Epithelial cell of prostate (primary cell): ENCODE data around the gene PREX1.
"Not testable (repeated sequence)": the region's sequence is repeated elsewhere in the genome, so short reads cannot be mapped to it uniquely, and the experiment has no call there.

Source experiments
- DNase-seq: peaks from one replicate; pipeline ENCODE4 v3.0.0-alpha.2; 2011; ENCODE audit warnings: low read depth, low spot score
- H3K27ac ChIP-seq: fragments of 450-650 bp; 2 replicates; pipeline ENCODE4 v1.5.1; 2017; ENCODE audit warnings: mild to moderate bottlenecking

PREX1 gene

DNA sequence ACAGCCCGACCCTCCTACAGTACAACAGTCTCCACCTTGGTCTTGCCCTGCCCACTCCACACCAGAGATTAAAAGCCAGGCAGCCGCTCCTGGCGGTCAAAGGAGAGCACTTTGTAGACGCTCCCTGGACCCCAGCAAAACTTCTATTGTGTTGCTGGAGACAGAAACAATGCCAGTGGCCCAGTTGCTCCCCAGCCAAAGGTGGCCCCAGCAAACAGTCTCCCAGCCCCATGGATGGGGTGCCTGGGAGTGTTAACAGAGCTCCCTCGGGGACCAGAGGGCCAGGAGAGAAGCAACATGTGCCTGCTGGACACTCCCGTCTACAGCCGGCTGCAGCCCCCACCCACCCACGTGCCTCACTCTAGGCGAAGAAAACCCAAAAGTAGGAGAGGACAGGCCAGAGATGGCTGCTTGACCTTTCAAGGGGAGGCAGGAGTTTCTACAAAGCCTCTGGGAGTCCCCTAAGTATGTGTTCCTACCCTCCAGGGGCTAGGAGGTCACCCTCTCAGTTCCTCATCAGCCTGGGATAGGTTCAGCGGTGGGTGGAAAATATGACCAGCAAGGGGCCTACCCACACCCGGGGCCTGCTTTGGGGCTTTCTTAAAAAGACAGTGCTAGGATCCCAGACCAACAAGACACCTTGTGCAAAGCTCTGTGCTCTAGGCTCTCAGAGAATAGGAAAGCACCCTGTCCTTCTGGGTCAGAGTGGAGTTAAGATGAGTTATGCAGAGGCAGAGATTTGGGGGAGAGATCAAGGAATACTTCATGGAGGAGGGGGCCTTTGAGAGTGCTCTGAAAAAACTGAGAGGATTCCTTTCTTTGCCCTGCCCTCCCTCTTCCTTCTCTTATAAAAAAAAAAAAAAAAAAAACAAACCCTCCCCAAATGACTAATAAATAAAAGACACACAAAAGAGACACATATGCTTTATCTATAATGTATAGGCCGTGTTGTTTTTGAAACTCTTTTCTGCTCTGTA is 19.0 kb upstream of the PREX1 start:
- no peak for DNase-seq

DNA sequence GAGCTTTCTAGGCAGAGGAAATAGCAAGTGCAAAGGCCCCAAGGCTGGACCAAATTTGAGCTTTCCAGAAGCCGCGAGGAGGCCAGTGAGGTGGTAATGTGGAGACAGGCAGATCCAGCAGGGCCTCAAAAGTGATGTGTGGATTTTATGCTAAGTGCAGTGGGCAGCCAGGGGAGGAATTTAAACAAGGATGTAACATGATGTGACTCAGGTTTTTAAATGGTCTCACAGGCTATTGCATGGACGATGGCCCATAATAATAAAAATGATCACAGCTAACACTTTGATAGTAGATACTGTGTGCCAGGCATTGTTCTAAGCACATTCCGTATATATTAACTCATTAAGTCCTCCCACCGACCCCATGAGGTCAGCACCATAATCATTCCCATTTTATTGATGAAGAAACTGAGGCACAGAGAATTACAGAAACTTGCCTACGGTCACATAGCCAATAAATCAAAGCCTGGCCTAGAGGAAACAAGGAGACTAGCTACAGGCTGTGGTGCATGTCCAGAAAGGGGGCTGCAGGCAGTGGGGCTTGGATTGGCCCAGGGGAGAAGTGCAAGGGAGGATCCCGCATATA is 18.0 kb upstream of the PREX1 start:
- DNase-seq: no peak
- no peak overlapping the region for H3K27ac ChIP-seq

More for the DNA sequence above, 19.0 kb upstream of the PREX1 start:
- no peak overlapping the region for H3K27ac ChIP-seq

DNA sequence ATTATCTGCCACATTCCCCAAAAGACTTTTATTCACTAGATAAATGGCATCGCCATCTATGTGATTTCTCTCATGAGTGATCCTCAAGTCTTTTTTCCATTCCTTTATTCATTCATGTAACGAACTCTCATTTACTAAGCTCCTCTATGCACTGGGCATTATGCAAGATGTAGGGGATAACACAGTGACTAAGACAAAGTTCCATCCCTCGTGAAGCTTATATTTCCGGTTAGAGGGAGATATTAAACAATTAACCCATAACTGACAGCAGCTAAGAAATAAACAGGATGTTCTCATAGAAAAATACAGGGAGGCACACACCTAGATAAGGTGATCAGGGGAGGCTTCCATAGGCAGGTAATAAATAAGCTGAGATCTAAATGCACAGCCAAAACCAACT is 17.2 kb upstream of the PREX1 start:
- no peak for DNase-seq
- H3K27ac ChIP-seq: no peak overlapping the region

DNA sequence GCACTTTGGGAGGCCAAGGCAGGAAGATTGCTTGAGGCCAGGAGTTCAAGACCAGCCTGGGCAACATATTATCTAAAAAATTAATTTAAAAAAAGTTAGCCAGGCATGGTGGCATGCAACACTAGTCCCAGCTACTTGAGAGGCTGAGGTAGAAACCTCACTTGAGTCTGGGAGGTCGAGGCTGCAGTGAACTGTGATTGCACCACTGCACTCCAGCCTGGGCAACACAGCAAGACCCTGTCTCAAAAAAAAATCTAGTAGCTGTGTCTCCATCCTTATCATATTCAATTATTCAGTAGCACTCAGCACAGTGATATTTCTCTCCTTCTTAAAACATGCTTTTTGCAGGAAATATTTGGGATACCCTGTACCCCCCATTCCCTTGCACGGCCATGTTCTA is 16.1 kb upstream of the PREX1 start:
- DNase-seq, H3K27ac ChIP-seq: not testable (repeated sequence)

DNA sequence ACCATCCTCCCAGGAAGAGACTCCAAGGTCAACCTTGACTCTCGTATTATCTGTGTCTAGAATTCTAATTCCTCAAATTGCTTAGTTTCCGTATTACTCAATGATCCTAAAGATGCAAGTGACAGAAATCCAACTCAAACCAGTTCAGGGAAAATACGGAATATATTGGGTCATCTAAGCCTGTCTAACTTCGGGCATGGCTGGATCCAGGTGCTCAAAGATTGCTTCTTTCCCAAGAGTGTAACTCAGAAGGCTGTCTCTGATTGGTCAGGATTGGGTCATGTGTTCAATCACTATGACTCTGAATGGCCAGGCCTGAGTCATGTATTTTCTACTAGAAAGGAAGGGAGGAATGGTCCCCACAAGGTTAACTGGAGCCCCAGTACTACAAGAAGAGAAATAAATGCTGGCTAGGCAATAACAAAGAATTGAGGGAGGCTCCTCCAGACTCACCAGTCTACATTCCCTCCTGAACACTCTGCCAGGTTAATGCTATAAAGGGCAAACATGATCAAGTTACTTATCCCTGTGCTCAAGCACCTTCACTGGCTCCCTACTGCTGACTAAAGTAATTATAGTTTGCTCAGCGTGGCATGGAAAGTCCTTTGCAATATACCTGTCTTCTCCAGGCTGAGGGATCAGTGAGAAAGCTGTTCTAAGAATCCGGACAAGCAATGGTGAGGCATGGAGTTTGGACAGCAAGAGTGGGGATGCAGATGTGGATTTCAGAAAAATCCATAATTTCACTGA is 15.4 kb upstream of the PREX1 start:
- DNase-seq: no peak
- H3K27ac ChIP-seq: no peak overlapping the region

DNA sequence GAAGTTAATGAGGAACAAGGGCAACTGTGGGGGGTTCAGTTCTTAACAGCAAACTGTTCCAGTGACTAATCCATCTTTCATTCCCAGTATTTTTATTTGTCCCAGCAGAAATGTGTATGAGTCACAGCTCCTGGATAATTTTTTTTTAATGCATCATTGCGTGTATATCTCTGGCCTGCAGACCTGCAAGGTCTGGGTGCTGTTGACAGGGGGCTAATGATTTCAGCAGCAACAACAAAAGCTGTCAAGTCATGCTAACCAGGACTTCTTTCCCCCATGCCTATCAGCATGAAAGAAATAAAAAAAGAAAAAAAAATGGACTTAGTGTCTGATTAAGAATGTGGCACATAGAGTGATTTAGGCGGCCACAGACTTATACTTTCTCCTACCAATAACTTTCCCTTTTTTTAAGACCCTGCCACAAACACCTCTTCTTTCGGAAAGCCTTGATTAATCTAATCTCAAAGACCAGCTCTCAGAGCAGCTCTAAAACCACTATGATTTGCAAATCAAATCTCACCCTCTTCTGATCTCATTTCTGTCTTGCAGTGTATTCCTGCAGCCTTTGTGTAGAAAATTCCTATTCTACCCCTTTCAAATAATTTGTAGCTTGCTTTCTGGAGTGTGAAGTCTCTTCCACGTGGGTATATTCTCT is 14.2 kb upstream of the PREX1 start:
- H3K27ac ChIP-seq: no peak overlapping the region
- DNase-seq: no peak

DNA sequence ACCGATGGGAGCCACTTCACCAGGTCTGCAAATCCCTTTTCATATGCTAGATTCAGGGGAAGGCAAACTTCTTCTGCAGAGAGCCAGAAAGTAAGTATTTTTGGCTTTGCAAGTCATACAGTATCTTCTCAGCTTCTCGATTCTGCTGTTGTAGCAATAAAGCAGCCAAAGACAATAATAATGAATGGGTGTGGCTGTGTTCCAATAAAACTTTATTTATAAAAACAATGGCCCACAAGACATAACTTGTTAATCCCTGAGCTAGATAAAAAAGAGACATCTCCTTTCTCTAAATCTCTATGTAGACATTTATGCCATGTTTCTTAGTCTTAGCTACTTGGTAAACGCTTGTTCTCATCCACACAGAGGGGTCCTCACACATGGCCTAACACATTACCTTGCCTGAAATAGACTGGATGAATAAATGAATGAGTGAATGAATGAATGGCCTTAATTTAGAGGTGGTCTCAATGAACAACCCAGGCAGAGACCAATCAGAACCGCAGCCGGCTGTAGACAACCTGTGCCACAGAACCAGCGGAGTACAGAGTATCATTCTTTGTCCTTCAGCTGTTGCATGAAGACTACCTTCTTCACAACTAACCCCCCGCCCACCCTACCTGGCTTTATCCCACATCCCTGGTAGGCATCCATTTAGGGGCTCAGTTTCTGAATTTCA is 13.5 kb upstream of the PREX1 start:
- no peak overlapping the region for H3K27ac ChIP-seq
- DNase-seq: no peak

DNA sequence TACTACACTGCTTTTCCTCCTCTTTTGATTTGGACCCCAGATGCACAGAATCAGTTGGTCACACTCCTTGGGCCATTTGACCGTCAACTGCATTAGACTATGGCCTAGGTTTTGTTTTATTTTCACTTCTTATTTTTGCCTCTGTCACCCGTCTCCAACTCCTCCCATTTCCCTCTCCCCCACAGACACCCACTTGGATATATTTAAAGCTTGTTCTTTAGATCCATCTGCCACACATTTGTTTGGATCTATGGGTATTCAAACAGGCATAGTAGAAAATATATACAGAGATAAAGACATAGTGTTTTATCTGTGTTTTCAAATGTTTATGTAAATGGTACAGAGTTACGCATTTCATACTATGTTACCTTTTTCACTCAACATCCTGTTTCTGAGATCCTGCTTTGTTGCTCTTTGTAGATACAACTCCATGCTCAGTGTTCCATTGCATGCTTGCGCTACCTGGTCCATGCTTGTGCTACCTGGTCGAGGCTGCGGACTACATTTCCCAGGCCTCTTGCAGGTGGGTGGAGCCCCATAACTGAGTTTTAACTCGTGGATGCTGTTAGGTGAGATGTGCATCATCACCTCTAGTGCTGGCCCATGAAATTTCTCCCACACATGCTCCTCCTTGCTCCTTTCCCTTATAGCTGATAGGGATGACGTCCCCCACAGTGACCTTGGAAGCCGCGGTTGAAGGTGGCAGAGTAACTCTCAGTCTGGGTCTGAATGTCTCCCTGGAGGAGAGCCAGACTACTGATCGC is 11.5 kb upstream of the PREX1 start:
- DNase-seq: no peak
- no peak overlapping the region for H3K27ac ChIP-seq

DNA sequence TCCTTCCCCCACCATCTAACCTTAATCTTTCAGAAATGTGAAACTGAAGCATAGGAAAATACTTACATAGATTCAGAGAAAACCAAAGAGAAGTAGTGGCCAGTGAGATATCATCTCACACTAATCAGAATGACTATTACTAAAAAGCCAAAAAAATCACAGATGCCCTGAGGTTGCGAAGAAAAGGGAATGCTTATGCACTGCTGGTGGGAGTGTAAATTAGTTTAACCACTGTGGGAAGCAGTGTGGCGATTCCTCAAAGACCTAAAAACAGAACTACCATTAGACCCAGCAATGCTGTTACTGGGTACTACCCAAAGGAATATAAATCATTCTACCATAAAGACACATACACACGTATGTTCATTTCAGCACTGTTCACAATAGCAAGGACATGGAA is 9.2 kb upstream of the PREX1 start:
- H3K27ac ChIP-seq: no peak overlapping the region
- no peak for DNase-seq

DNA sequence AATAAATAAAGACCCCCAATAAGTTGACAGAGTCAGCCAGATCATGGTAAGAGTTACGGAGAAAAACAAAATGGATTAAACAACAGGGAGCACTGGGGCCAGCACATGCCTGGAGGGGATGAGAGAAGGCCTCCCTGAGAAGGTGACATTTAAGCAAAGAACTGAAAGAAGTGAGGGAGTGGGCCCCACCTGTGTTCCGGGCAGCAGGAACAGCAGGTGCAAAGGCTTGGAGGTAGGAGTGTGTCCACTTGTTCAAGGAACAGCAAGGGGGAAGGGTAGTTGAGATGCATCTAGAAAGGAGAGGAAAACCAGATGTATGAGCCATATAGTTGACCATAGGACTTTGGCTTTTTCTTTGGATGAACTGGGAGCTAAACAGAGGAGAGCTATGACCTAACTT is 7.6 kb upstream of the PREX1 start:
- no peak for DNase-seq
- no peak overlapping the region for H3K27ac ChIP-seq

DNA sequence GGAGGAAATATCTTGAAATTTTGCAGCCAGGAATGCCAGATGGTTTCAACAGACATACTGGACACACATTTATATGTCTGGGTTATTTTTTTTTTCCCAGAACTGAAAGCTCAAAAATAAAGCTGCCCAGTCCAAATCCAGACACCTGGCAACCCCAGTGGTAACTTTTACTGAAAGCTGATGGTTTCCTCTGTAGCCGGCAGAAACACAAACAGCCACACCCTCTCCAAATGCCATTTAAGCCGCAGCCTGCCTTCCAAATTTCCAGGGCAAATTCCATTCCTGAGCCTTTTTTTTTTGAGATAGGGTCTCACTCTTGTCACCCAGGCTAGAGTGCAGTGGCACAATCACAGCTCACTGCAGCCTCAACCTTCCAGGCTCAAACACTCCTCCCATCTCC is 6.5 kb upstream of the PREX1 start:
- no peak for DNase-seq
- H3K27ac ChIP-seq: no peak overlapping the region

DNA sequence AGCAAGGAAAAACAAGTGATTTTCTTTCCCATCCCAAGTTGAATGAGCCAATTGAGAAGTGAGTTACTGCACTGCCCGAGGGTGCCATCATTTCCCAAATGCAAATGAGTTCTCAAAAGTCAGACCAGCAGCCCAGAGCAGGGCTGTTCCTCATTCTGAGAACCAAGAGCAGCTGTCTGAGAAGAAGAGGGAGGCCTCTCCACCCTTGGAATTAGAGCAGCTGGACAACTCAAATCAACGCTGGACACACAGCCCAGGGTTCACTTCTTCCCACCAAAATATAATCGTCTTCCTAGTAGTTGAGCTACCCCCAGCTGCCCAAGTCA is 4.6 kb upstream of the PREX1 start:
- H3K27ac ChIP-seq: no peak overlapping the region
- DNase-seq: no peak

DNA sequence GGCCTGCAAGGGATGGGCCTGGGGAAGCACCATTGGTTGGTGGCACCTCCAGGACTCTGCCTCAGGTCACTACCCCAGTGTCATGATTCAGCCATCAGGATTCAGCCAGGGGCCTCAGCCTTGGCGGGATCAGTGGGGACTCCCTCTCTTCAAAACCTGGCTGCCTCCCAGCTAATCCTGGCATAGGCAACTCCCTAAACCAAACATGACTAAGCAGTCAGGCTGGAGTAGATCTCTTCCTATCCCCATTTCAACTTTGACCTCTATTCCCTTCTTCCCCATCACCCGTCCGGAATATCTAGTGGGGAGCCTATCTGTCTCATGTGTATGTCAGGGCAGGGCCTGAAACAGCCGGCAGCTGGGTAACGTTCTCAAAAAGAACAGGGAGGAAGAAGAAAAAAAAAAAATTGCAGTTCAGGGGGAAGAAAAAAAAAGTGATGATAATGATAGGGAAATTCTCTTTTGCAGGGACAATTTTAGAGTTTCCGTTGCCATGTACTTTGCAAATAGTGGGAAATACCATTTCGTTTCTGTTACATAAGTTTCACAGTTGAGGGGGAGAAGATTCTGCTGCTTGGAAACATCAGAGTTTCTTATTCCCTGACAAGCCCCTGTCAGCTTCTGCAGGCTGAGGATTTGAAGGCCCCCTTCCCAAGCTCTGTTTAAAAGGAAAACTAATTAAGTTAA is 4.1 kb upstream of the PREX1 start:
- DNase-seq: no peak

DNA sequence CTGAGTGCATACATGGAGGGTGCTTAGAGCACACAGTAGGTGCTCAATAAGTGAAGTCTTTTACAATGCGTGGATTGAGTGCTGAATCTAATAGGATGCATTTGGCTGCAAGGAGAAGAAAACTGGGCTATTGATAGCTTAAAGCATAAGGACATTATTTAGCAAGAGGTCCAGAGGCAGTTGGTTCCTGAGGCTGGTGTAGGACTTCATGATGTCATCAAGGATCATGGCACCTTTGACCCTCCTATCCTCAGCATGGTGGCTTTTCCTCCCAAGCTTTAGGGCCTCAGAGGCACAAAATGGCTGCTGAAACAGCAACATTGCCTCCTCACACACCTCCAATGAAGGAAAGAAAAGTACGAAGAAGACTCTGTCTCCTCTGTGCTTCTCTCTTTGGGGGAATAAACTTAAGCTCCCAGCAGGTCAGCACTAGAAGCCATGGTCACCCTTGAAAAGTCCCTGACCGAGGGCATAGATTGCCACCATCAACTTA is 3.1 kb upstream of the PREX1 start:
- DNase-seq: no peak
- no peak overlapping the region for H3K27ac ChIP-seq

More for the DNA sequence above, 4.1 kb upstream of the PREX1 start:
- H3K27ac ChIP-seq: no peak overlapping the region

DNA sequence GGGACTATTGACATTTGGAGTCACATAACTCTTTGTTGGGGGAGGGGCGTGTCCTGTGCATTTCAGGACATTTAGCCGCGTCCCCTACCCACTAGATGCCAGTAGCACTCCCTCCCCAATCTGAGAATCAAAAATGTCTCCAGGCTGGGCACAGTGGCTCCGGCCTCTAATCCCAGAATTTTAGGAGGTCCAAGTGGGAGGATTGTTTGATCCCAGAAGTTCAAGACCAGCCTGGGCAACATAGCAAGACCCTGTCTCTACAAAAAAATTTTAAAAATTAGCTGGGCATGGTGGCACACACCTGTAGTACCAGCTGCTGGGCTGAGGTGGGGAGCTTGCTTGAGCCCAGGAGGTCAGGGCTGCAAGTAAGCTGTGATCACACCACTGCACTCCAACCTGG is 2.1 kb upstream of the PREX1 start:
- DNase-seq: no peak
- H3K27ac ChIP-seq: no peak overlapping the region

DNA sequence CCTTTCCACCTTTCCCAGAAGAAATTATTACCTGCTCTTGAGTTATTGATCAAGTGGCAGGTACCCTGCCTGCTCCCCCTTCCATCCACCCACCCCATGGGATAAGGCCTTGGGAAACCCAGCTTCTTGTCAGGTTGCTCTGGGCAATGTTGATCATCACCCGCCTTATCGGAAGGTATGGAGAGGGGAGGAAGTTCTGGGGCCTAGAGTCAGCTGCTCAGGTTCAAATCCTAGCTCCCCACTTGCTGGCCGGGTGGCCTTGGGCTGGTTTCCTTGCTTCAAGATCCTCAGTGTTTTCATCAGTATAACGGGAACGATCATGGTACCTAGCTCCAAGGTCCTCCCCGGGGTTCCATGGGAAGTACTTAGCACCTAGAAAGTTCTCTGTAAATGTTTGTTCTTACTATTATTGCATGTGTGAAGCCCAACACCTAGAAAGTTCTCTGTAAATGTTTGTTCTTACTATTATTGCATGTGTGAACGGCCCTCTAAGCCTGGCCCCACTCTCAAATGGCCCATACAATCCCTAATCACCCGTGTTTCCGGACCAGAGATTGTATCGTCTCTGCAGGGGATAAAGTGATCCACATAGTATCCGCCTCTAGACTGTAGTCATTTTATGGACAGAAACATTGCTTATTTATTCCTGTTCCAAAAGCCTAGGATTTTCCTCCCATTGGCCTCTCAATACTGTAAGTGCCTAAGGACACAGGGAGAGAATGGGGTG is 1.1 kb upstream of the PREX1 start:
- DNase-seq: no peak
- no peak overlapping the region for H3K27ac ChIP-seq

DNA sequence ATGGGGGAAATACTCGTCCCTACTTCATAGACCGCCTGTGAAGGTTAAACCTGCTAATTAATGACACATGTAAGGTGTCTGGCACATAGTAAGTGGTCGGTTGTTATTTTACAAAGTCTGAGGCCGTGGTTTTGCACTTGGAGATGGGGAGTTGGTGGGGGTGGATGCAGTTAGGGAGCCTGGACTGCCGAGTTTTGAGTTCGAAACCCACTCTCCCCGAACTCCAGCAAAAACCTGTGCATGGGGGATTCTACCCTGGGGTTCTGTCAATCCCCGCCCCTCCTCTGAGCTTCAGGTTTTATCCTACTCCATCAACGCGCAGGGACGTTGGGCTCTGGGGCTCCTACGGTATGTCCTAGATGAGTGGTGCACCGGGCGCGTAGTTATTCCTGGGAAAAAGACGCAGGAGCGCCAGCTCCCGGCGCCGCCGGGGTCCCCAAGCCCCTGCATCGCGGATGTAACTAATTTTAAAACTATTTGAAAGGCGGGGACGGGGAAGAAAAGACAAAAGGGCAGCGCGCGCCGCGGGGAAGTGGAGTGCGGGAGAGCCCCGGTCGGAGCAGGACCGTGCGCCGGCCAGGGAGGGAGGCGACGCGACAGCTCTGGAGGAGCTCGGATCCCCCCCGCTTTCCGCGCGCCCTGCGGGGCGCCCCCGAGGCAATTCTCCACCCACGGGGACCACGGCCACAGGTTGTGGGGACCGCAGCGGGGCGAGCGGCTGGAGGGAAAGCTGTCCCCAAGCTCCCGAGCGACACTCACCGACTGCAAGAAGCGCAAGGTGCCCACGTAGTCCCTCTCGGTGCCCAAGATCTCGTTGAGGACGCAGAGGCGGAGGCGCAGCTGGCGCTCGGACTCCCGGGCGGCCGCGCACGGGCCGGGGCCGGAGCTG is 672 bp downstream of the PREX1 start:
- no peak overlapping the region for H3K27ac ChIP-seq
- no peak for DNase-seq
